Measurements from ENCODE around the gene MTNR1B. TPM values are rescaled to one million over a fixed set of nuclear protein-coding genes. Genes with fewer than 3 reads are reported as not detected.

Gene MTNR1B
- total and polyA plus RNA-seq, 4 donors = not detected

DNA sequence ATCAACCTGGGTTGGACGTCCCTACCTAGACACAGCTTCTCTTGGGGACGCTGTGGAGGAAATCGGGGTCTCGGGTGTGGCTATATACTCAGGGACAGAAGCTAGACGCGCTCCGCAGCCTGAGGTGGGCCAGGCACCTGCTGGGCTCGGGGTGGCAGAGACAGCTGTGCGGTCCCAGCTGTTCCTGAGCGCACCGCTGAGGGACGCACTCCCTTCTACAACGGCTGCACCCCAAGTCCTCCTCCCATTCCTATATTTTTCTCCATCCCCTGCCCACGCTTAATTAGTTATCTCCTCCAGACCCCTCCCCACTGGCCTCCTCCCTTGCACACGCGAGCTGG, 188 bp upstream of the MTNR1B start:
- no peak for TF ChIP-seq CTCF (IDR thresholded peaks at IDR 0.05; ENCODE audit: control extremely low read depth, extremely low read depth)
- whole genome bisulfite sequencing, 2 donors = 11 to 13% methylated on average over 16 of the region's 16 CpGs
- no peak overlapping the region for H3K9ac ChIP-seq (ENCODE audit: insufficient read depth in 1 of 2, low read length in 2 of 2)
- H3K4me1 ChIP-seq (ENCODE audit: control insufficient read depth in 5 of 5, insufficient read depth in 5 of 5, low read length in 5 of 5) = peaks cover 0 to 4% (median 0%) of the 10 kb centered on the region in 5 donors
- DNase-seq = no peak
- H3K27ac ChIP-seq (ENCODE audit: low read depth in 1 of 2, low read length in 1 of 2) = no peak overlapping the region
- H3K9me3 ChIP-seq (ENCODE audit: control insufficient read depth in 4 of 4, insufficient read depth in 3 of 4, low read length in 3 of 4) = peaks cover 0 to 7% (median 0%) of the 10 kb centered on the region in 4 donors
- no peak overlapping the region for H3K4me3 ChIP-seq
- H3K36me3 ChIP-seq (ENCODE audit: control insufficient read depth in 4 of 4, insufficient read depth in 4 of 4, low read length in 4 of 4) = no peaks in the 10 kb centered on the region
- H3K27me3 ChIP-seq (ENCODE audit: control insufficient read depth in 3 of 3, insufficient read depth in 3 of 3, low read length in 2 of 3) = peaks cover 11 to 36% (median 25%) of the 10 kb centered on the region in 3 donors
- no peak for ATAC-seq (ENCODE audit: insufficient read depth, low FRiP score)

DNA sequence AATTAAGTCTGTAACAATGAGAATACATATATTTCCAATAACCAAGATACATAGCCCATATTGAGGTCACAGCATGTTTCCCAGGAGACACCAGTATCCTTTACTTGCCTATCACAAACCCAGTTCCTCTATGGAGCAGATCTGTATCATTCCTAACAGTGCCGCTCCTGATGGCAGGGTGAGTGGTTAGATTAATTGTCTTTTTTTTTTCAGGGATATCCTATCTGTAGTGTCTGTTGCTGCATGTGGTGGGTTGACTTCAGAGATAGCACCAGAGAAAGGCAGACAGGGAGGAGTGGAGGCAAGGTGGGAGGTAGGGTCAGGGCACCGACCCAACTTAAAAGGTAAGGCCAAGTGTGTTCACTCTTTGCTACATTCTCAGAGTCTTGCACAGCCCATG, 2.8 kb downstream of the MTNR1B start:
- no peak for ATAC-seq (ENCODE audit: insufficient read depth, low FRiP score)
- peaks cover 11 to 31% (median 25%) of the 10 kb centered on the region in 3 donors for H3K27me3 ChIP-seq (ENCODE audit: control insufficient read depth in 3 of 3, insufficient read depth in 3 of 3, low read length in 2 of 3)
- WGBS, 2 donors = 59 to 86% methylated on average over 2 of the region's 2 CpGs
- no peak overlapping the region for H3K9ac ChIP-seq (ENCODE audit: insufficient read depth in 1 of 2, low read length in 2 of 2)
- H3K27ac ChIP-seq (ENCODE audit: low read depth in 1 of 2, low read length in 1 of 2) = no peak overlapping the region
- no peak for TF ChIP-seq CTCF (IDR thresholded peaks at IDR 0.05; ENCODE audit: control extremely low read depth, extremely low read depth)
- no peak for DNase-seq
- no peak overlapping the region for H3K4me3 ChIP-seq
- peaks cover 0 to 4% (median 0%) of the 10 kb centered on the region in 5 donors for H3K4me1 ChIP-seq (ENCODE audit: control insufficient read depth in 5 of 5, insufficient read depth in 5 of 5, low read length in 5 of 5)
- H3K36me3 ChIP-seq (ENCODE audit: control insufficient read depth in 4 of 4, insufficient read depth in 4 of 4, low read length in 4 of 4) = no peaks in the 10 kb centered on the region
- peaks cover 0 to 7% (median 0%) of the 10 kb centered on the region in 4 donors for H3K9me3 ChIP-seq (ENCODE audit: control insufficient read depth in 4 of 4, insufficient read depth in 3 of 4, low read length in 3 of 4)

GRCh38 chr11:92975285-92975684, 5.8 kb downstream of the MTNR1B start:
- Histone ChIP-seq H3K36me3 (ENCODE audit: control insufficient read depth in 4 of 4, insufficient read depth in 4 of 4, low read length in 4 of 4) (no peaks in the 10 kb centered on the region), H3K9ac (ENCODE audit: insufficient read depth in 1 of 2, low read length in 2 of 2) (no peak overlapping the region), H3K4me3 (no peak overlapping the region), H3K27ac (ENCODE audit: low read depth in 1 of 2, low read length in 1 of 2) (no peak overlapping the region), H3K27me3 (ENCODE audit: control insufficient read depth in 3 of 3, insufficient read depth in 3 of 3, low read length in 2 of 3) (peaks cover 0 to 4% (median 4%) of the 10 kb centered on the region in 3 donors), H3K4me1 (ENCODE audit: control insufficient read depth in 5 of 5, insufficient read depth in 5 of 5, low read length in 5 of 5) (no peaks in the 10 kb centered on the region), H3K9me3 (ENCODE audit: control insufficient read depth in 4 of 4, insufficient read depth in 3 of 4, low read length in 3 of 4) (peaks cover 0 to 2% (median 0%) of the 10 kb centered on the region in 4 donors)
- DNase-seq (no peak), ATAC-seq (ENCODE audit: insufficient read depth, low FRiP score) (no peak)
- no peak for TF ChIP-seq CTCF (IDR thresholded peaks at IDR 0.05; ENCODE audit: control extremely low read depth, extremely low read depth)
- 81 to 89% methylated on average over 3 of the region's 3 CpGs for WGBS, 2 donors

GRCh38 chr11:92976681-92977080, 7.2 kb downstream of the MTNR1B start:
- H3K27me3 ChIP-seq (ENCODE audit: control insufficient read depth in 3 of 3, insufficient read depth in 3 of 3, low read length in 2 of 3) = no peaks in the 10 kb centered on the region
- no peak for TF ChIP-seq CTCF (IDR thresholded peaks at IDR 0.05; ENCODE audit: control extremely low read depth, extremely low read depth)
- H3K36me3 ChIP-seq (ENCODE audit: control insufficient read depth in 4 of 4, insufficient read depth in 4 of 4, low read length in 4 of 4) = no peaks in the 10 kb centered on the region
- no peak for DNase-seq
- no peak overlapping the region for H3K9ac ChIP-seq (ENCODE audit: insufficient read depth in 1 of 2, low read length in 2 of 2)
- no peak for ATAC-seq (ENCODE audit: insufficient read depth, low FRiP score)
- no peak overlapping the region for H3K4me3 ChIP-seq
- peaks cover 0 to 4% (median 0%) of the 10 kb centered on the region in 4 donors for H3K9me3 ChIP-seq (ENCODE audit: control insufficient read depth in 4 of 4, insufficient read depth in 3 of 4, low read length in 3 of 4)
- no peak overlapping the region for H3K27ac ChIP-seq (ENCODE audit: low read depth in 1 of 2, low read length in 1 of 2)
- H3K4me1 ChIP-seq (ENCODE audit: control insufficient read depth in 5 of 5, insufficient read depth in 5 of 5, low read length in 5 of 5) = no peaks in the 10 kb centered on the region

Measured in lung (tissue), 12 donors.